ENCODE results near the gene CADM1.

Gene CADM1

GRCh38 chr11:115313224-115313838, 190.9 kb downstream of the CADM1 start:
- DNase-seq = no peak

- no peak for DNase-seq
These were observed 192.3 kb downstream of the CADM1 start for GRCh38 chr11:115311949-115312348.

DNA sequence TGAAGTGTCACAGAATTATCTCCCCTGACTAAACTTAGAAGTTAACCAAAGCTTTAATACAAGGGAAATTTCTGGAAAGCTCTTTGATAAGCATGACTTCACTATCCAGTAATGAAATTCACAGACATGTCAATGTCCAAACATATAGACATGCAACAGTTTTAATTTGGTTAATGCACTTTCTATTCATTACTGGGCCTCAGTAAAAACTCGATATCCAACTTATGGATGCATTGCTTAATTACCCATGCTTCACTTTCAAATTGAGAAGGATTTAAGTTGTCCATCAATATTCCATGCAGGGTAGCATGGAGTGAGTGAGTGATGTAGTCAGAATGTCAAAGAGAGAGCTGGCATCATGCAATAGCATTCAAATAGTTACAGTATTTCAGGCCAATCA, 197.5 kb downstream of the CADM1 start:
- no peak for DNase-seq

- DNase-seq = no peak
These were observed 199.3 kb downstream of the CADM1 start for GRCh38 chr11:115304774-115305472.

GRCh38 chr11:115303929-115304531, 200.2 kb downstream of the CADM1 start:
- DNase-seq = no peak

GRCh38 chr11:115302946-115303703, 201.1 kb downstream of the CADM1 start:
- DNase-seq = peak in 1 of 2 experiments; percentile 40

GRCh38 chr11:115300660-115301428, 203.4 kb downstream of the CADM1 start:
- no peak for DNase-seq

GRCh38 chr11:115298300-115299012, 205.8 kb downstream of the CADM1 start:
- peak in 1 of 2 experiments; percentile 14 for DNase-seq

- DNase-seq = peak in 1 of 2 experiments; percentile 40
These were observed 206.9 kb downstream of the CADM1 start for GRCh38 chr11:115297330-115297729.

- DNase-seq = no peak
These were observed 212.9 kb downstream of the CADM1 start for GRCh38 chr11:115291325-115291724.

GRCh38 chr11:115290893-115291292, 213.3 kb downstream of the CADM1 start:
- peak in 1 of 2 experiments; percentile 52 for DNase-seq

- DNase-seq = no peak
These were observed 213.7 kb downstream of the CADM1 start for GRCh38 chr11:115290479-115290878.

- peak in 1 of 2 experiments; percentile 74 for DNase-seq
These were observed 216.9 kb downstream of the CADM1 start for GRCh38 chr11:115287266-115287665.

DNA sequence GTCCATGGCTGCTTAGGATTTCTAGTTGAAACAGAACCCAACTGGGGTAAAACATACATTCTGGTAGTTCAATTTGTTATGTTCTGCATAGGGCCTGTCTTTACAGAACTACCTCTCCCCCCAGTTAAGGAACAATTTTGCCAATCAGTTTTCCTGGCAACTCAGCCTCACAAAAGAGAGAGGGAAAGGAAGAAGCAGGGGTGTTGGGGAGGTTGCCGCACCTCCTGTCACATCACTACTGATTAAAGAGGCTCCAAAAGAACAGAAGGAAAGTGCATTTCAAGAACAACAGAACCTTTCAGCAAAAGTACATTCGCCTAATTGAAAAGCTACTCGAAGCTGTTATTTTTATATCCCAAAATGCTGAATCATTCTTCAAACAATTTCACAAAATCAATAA, 217.6 kb downstream of the CADM1 start:
- DNase-seq = peak in 1 of 2 experiments; percentile 43

- DNase-seq = no peak
These were observed 219.4 kb downstream of the CADM1 start for GRCh38 chr11:115284773-115285172.

GRCh38 chr11:115282923-115283322, 221.3 kb downstream of the CADM1 start:
- DNase-seq = peak in 1 of 2 experiments; percentile 63

GRCh38 chr11:115280775-115281174, 223.4 kb downstream of the CADM1 start:
- no peak for DNase-seq

- no peak for DNase-seq
These were observed 224.1 kb downstream of the CADM1 start for GRCh38 chr11:115279813-115280761.

DNA sequence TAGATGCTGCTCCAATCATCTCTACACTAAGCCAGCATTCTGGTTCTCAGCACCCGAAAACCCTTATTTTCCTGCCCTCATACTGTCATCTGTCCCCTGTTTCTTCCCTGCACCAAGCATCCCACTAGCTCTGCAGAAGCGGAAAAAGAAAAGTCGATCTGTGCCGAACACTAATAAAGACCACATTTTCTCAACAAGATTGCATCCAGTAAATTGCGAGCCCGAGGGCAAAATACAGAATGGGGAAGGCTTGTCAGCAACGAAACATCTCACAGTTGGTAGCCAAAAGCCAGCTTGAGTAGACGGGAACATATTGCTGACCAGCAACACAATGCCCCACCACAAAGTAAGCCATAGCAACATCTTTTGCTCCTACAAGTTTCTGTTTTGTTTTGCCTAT, 227.4 kb downstream of the CADM1 start:
- no peak for DNase-seq

DNA sequence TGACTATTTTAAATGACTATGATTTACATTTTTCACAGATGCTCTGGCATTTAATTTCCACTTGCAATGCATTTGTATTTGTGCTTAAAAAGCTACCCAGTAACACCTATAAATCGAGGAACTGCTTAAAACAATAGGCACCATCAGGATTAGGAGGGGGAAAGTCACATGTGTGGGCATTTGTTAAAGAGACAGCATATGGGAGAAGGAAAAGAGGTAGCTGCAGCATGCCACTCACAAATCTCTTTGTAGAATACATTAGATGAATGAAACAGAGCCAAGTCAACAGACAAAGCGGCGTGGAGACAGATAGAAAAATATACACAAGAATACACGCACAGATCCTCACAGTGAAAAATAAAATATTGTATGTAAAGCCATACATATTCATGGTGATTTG, 228.0 kb downstream of the CADM1 start:
- DNase-seq = no peak

DNA sequence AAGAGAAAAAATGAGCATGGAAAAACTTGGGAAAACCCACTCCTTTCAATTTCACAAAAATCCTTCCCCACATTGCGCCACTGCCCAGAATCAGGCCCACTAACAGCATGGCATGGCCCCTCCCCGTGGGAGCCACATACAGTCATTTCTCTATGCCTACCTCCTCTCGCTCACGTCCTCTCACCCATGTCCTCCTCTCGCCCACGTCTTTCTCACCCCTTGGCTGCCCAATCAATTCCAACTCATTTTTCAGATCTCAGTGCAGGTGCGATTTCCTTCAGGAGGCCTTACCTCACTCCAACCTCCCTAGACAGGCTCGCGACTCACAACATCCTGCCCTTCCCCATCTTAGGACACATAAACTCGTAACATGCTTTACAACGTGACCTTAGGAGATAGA, 229.2 kb downstream of the CADM1 start:
- DNase-seq = no peak
